Smooth muscle cell (in vitro differentiated cells): ENCODE data around the gene TSPAN3. TPM values are rescaled to one million over a fixed set of nuclear protein-coding genes. Genes with fewer than 3 reads are reported as not detected.

ENCODE experiments used
- DNase-seq: peaks from one replicate; lab custom pipeline; 2025; ENCODE audit not compliant: unreplicated experiment; lab: John Stamatoyannopoulos, UW
- H2AFZ ChIP-seq: fragments of 200-600 bp; sonication (generic); 2 replicates; pipeline ENCODE4 v1.6.0; 2016; ENCODE audit warnings: antibody characterized with exemption, low read depth, mild to moderate bottlenecking
- H3F3A ChIP-seq: fragments of 200-600 bp; sonication (generic); 2 replicates; pipeline ENCODE4 v1.6.0; 2017; ENCODE audit warnings: antibody characterized with exemption, low read depth
- H3K27ac ChIP-seq: fragments of 200-600 bp; sonication (generic); 2 replicates; pipeline ENCODE4 v1.5.1; 2016; ENCODE audit warnings: low read depth, mild to moderate bottlenecking
- H3K27me3 ChIP-seq: fragments of 200-600 bp; sonication (generic); 2 replicates; pipeline ENCODE4 v1.6.1; 2016; ENCODE audit warnings: low read depth, mild to moderate bottlenecking
- H3K36me3 ChIP-seq: fragments of 200-600 bp; sonication (generic); 2 replicates; pipeline ENCODE4 v1.5.1; 2016; ENCODE audit warnings: low read depth
- H3K4me1 ChIP-seq: fragments of 200-600 bp; sonication (generic); 2 replicates; pipeline ENCODE4 v1.5.1; 2016; ENCODE audit warnings: low read depth
- H3K4me2 ChIP-seq: fragments of 200-600 bp; sonication (generic); 2 replicates; pipeline ENCODE4 v1.6.0; 2016; ENCODE audit warnings: mild to moderate bottlenecking
- H3K4me3 ChIP-seq: fragments of 200-600 bp; sonication (generic); 2 replicates; pipeline ENCODE4 v1.5.1; 2016; ENCODE audit warnings: mild to moderate bottlenecking
- H3K79me2 ChIP-seq: fragments of 200-600 bp; sonication (generic); 2 replicates; pipeline ENCODE4 v1.6.0; 2016; ENCODE audit warnings: low read depth, mild to moderate bottlenecking
- H3K9ac ChIP-seq: fragments of 200-600 bp; sonication (generic); 2 replicates; pipeline ENCODE4 v1.6.0; 2016; ENCODE audit warnings: low read depth
- H3K9me3 ChIP-seq: fragments of 200-600 bp; sonication (generic); replicated peaks from 2 replicates; pipeline ENCODE4 v1.5.1; 2016; ENCODE audit warnings: low read depth
- H4K20me1 ChIP-seq: fragments of 200-600 bp; sonication (generic); 2 replicates; pipeline ENCODE4 v1.6.0; 2016; ENCODE audit warnings: low read depth
- WGBS: methylation state at CpG from one replicate; pipeline ENCODE4 v1.1.7; 2016; ENCODE audit warnings: low lambda C conversion rate; 5-methylcytosine and 5-hydroxymethylcytosine counted together
- polyA plus RNA-seq: library from polyadenylated mRNA; unstranded; fragments of >200 nt; fragmentation: Nextera tagmentation; extraction: Ambion mirVana; gene quantifications from 2 replicates; pipeline ENCODE4 v1.2.1, GENCODE V29; 2016
- total RNA-seq: library from RNA; depleted of rRNA; stranded (reverse); fragments of >200 nt; gene quantifications from 2 replicates; pipeline ENCODE4 v1.2.3, GENCODE V29; 2014
- TF ChIP-seq, protein P1 (sequence below): fragments of 200-600 bp; sonication (generic); IDR thresholded peaks from 2 replicates; pipeline ENCODE4 v1.5.1; 2017; ENCODE audit warnings: borderline replicate concordance, mild to moderate bottlenecking, antibody characterized with exemption; ENCODE audit not compliant: insufficient read depth, poor library complexity, severe bottlenecking

TSPAN3 gene
- total and polyA plus RNA-seq, 2 experiments from 2014 or later: 257 to 276 TPM

DNA sequence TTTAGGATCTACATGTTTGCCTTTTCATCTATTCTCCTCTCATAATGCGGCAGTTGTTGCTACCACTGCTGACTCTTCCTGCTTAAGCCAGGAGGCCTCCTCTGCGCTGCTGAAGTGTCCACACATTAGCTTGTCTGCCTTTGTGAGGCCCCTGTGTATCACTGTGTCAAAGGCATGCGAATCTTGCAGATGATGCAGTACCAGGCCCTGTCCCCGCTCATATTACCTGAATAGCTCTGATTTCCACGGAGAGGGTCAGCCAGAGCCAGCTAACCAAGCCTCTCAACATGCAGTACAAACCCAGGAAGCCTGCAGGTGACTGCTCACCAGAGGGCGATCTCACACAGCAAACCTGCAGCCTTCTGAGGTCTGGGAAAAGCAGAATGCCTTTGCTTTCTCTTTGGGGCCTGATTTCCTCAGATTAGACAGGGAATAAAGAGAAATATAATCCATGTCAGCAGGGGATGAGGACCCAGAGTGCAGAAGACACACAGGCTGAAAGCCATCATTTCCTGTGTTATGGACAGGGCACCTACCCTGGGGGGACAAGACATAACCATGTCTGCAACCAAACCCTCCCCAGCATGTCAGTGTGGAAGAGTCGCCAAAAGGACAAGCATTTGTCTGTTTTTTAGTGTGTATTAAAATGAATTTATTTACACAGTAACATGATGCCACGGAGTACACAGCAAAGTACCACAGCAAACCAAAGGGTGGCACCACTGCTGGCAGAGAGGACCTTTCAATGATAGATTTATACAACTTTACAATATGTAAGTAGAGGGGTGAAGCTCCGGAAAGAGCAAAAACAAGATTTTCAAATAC lies 36.8 kb upstream of the TSPAN3 start:
- no peaks in the 10 kb centered on the region for H3K9me3 ChIP-seq
- H3K27ac ChIP-seq: no peak overlapping the region
- no peaks in the 10 kb centered on the region for H3K79me2 ChIP-seq
- 56% methylated on average over 9 of the region's 9 CpGs for WGBS
- no peak overlapping the region for H3K9ac ChIP-seq
- H3K4me3 ChIP-seq: no peak overlapping the region
- no peaks in the 10 kb centered on the region for H3F3A ChIP-seq
- no peaks in the 10 kb centered on the region for H4K20me1 ChIP-seq
- H3K27me3 ChIP-seq: no peaks in the 10 kb centered on the region
- no peaks in the 10 kb centered on the region for H3K36me3 ChIP-seq
- H2AFZ ChIP-seq: no peak overlapping the region
- TF ChIP-seq, protein P1, sequence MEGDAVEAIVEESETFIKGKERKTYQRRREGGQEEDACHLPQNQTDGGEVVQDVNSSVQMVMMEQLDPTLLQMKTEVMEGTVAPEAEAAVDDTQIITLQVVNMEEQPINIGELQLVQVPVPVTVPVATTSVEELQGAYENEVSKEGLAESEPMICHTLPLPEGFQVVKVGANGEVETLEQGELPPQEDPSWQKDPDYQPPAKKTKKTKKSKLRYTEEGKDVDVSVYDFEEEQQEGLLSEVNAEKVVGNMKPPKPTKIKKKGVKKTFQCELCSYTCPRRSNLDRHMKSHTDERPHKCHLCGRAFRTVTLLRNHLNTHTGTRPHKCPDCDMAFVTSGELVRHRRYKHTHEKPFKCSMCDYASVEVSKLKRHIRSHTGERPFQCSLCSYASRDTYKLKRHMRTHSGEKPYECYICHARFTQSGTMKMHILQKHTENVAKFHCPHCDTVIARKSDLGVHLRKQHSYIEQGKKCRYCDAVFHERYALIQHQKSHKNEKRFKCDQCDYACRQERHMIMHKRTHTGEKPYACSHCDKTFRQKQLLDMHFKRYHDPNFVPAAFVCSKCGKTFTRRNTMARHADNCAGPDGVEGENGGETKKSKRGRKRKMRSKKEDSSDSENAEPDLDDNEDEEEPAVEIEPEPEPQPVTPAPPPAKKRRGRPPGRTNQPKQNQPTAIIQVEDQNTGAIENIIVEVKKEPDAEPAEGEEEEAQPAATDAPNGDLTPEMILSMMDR: peak; percentile 57
- no peak overlapping the region for H3K4me2 ChIP-seq
- DNase-seq: no peak
- H3K4me1 ChIP-seq: peaks cover 7% of the 10 kb centered on the region

DNA sequence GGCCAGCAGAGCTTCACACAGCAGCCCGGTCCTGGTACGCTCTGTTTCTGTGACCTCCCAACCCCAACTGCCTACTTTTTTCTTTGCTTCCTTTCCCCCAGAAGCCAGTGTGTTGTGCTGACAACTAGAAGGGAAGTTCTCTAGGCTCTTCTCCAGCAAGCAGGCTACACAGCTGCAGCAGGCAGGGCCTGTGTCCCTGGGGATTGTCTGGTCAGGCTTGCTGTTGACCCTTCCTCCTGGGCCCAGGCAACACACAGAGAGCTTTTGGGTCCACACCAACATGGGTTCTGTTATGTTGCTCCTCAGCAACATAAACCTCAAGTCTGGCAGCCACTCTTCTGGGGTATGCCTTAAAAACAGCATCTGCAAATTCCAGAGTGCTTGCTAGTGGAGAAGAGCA lies 36.2 kb upstream of the TSPAN3 start:
- no peaks in the 10 kb centered on the region for H3K9me3 ChIP-seq
- no peak overlapping the region for H3K9ac ChIP-seq
- H3K27me3 ChIP-seq: no peaks in the 10 kb centered on the region
- no peak overlapping the region for H3K27ac ChIP-seq
- TF ChIP-seq, protein P1: no peak
- no peak overlapping the region for H3K4me3 ChIP-seq
- H3K36me3 ChIP-seq: no peaks in the 10 kb centered on the region
- H3F3A ChIP-seq: no peaks in the 10 kb centered on the region
- DNase-seq: no peak
- no peak overlapping the region for H2AFZ ChIP-seq
- peaks cover 7% of the 10 kb centered on the region for H3K4me1 ChIP-seq
- WGBS: 91% methylated on average over 2 of the region's 2 CpGs
- no peak overlapping the region for H3K4me2 ChIP-seq
- H3K79me2 ChIP-seq: no peaks in the 10 kb centered on the region
- no peaks in the 10 kb centered on the region for H4K20me1 ChIP-seq

DNA sequence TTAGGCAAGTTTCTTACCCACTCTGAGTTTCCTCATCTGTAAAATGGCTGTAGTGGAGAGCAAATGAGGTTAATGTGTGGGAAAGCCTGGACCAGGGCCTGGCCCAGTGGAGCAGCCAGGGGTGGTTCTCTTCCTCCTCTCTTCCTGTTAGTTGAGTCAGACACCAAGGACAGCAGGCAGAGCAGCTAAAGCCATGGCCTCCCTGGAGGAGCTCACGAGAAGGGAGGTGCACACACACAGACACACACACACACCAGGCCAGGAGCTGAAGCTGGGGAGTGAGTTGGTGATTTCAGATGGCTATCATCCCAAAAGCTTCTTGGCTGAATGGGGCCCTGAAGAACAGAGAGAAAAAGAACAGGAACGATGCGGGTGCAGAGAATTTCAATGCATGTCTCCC lies 33.2 kb upstream of the TSPAN3 start:
- H3K9ac ChIP-seq: no peak overlapping the region
- no peak for DNase-seq
- H3K9me3 ChIP-seq: no peaks in the 10 kb centered on the region
- H3K4me2 ChIP-seq: no peak overlapping the region
- no peak overlapping the region for H2AFZ ChIP-seq
- H3K27me3 ChIP-seq: no peaks in the 10 kb centered on the region
- H3K79me2 ChIP-seq: no peaks in the 10 kb centered on the region
- H3K36me3 ChIP-seq: no peaks in the 10 kb centered on the region
- WGBS: 88% methylated on average over 3 of the region's 3 CpGs
- H3K4me1 ChIP-seq: peaks cover 7% of the 10 kb centered on the region
- no peak overlapping the region for H3K4me3 ChIP-seq
- H3K27ac ChIP-seq: no peak overlapping the region
- H4K20me1 ChIP-seq: no peaks in the 10 kb centered on the region
- TF ChIP-seq, protein P1: no peak
- no peaks in the 10 kb centered on the region for H3F3A ChIP-seq
